NCI-H2029 (cell line): Measurements from ENCODE around the gene TNRC6A.
"Not testable (repeated sequence)": the region's sequence is repeated elsewhere in the genome, so short reads cannot be mapped to it uniquely, and the experiment has no call there.

Experiments used
- DNase-seq: peaks from one replicate; lab custom pipeline; 2025; lab: John Stamatoyannopoulos, UW

TNRC6A gene

GRCh38 chr16:24758373-24758772 is 28.9 kb downstream of the TNRC6A start:
- DNase-seq, result no peak

DNA sequence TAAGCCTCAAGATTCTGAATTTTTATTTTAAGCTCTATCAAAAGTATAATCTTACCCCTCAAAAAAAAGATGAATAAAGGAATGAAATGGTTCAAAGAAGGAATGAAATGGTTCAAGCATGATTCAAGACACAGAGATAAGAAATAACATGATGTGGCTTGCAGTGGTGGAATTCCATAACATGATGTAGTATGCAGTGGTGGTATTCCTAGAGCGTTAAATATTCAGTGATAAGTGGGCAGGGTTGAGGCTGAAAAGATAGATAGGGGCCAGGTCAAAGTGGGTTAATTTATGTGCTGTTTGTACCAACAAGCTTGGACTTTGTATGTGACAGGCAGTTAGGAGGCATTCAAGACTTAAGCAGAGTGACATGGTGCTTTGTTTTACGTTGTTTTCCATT is 29.6 kb downstream of the TNRC6A start:
- DNase-seq, result no peak

DNA sequence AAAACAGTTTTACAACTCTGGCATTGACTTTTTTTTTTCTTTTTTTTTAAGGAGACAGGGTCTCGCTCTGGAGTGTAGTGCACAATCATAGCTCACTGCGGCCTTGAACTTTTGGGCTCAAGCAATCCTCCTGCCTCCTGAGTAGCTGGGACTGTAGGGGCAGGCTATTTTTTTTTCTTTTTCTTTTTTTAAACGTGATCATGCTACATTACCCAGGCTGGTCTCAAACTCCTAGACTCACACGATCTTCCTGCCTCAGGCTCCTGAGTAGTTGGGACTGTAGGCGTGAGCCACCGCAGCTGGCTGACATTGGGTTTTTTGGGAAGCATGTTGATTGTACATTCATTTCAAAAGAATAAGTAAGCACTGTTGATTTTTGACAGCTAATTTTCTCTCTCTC is 32.1 kb downstream of the TNRC6A start:
- DNase-seq, result no peak

DNA sequence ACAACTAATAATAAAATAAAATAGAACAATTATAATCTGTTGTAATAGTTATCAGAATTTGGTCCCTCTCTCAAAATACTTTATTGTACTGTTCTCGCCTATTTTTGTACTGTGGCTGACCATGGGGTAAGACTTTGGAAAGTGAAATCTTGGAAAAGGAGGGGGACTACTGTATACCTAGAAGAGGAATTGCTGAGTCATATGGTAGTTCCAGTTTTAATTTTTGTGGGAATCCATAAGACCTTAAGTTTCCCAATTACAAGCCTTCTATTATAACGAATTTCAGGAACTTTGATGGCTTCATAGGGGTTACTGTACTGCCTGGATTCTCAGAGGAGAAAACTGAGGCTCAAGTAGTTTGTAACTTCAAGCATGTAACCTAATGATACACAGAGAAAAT is 35.5 kb downstream of the TNRC6A start:
- no peak for DNase-seq

DNA sequence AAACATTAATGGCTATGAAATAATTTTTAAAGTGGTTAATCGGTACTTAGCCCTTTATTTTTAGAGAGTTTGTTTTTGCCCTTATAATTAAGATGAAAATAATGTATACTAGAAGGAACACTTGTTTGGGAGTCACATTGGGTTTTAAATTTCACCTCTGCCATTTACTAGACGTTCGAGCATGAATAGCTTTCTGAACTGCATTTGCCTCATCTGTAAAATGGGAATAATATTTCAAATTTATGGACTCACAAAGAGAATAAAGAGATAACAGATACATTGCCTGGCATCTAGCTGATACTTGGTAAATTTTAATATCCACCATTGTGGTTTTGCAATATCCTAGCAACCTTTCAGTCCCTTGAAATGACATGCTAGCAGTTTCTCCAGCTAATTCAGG is 36.6 kb downstream of the TNRC6A start:
- no peak for DNase-seq

DNA sequence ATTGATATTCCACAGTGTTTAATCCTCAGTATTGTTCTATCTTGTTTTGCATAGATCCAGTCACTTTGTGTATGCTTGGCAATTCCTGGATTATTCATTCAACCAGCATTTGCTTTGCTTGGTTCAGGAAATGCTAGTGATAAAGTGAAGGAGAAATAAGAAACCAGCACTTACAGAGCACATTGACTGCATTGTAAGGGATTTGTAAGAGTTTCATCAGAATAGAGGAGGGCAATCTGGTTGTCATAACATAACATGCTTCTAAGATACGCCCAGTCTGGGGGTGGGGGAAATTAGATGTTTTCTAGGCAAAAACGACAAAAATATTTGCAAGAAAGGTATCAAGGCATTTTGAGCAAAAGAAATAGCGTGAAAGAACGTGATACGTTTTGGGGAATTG is 40.4 kb downstream of the TNRC6A start:
- no peak for DNase-seq

- no peak for DNase-seq
Observed at GRCh38 chr16:24771132-24771778, 41.8 kb downstream of the TNRC6A start.

GRCh38 chr16:24771779-24772157 is 42.3 kb downstream of the TNRC6A start:
- DNase-seq, result no peak

GRCh38 chr16:24773771-24774427 is 44.4 kb downstream of the TNRC6A start:
- DNase-seq, result no peak

- no peak for DNase-seq
Observed at GRCh38 chr16:24774510-24774909, 45.1 kb downstream of the TNRC6A start.

- no peak for DNase-seq
Observed at GRCh38 chr16:24775455-24775854, 46.0 kb downstream of the TNRC6A start.

- DNase-seq, result no peak
Observed at GRCh38 chr16:24776501-24777220, 47.2 kb downstream of the TNRC6A start.

- no peak for DNase-seq
Observed at GRCh38 chr16:24778671-24779070, 49.2 kb downstream of the TNRC6A start.

DNA sequence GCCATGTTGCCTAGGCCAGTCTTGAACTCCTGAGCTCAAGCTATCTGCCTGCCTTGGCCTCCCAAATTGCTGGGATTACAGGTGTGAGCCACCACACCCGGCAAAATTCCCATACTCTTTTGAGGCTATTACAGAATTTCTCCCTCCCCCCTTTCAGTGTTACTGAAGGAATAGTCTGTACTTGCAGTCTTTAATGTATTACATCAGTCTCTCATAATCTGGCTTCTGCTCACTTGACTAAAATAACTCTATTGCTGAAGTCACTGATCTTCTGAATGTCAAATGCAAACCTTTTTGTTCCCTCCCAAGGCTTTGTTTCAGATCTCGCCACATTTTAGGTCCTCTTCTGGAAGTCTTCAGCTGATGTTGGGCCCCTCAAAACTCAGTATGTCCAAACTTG is 51.8 kb downstream of the TNRC6A start:
- no peak for DNase-seq

DNA sequence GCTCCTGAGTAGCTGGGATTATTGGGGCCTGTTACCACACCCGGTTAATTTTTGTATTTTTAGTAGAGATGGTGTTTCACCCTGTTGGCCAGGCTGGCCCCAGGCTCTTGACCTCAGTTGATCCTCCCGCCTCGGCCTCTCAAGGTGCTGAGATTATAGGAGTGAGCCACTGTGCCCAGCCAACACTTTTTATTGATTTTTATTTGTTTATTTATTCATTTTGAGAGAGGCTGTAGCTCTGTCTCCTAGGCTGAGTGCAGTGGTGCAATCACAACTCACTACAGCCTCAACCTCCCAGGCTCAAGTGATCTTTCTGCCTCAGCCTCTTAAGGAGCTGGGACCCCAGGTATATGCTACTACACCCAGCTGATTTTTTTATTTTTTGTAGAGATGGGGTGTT is 54.7 kb downstream of the TNRC6A start:
- DNase-seq, result no peak

GRCh38 chr16:24789881-24790280 is 60.4 kb downstream of the TNRC6A start:
- DNase-seq, result no peak

DNA sequence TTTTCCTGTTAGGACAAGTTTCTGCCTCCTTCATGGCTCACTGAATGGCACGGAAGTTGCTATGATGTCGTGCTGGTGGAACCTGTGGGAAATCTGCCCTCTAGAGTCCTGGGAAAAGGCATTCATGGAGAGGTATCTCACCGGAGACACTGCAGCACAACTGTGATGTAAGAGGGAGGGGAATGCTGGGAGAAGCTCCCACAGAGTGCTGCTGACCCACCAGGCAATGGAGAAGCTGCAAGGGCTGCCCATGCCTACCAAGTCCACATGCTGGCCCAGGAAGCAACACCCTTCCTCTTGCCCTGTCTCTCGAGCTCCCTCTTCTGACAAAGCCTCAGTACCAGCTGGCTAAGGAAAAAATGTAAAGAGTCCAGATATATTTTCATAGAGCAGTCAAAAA is 71.1 kb downstream of the TNRC6A start:
- DNase-seq, result no peak

DNA sequence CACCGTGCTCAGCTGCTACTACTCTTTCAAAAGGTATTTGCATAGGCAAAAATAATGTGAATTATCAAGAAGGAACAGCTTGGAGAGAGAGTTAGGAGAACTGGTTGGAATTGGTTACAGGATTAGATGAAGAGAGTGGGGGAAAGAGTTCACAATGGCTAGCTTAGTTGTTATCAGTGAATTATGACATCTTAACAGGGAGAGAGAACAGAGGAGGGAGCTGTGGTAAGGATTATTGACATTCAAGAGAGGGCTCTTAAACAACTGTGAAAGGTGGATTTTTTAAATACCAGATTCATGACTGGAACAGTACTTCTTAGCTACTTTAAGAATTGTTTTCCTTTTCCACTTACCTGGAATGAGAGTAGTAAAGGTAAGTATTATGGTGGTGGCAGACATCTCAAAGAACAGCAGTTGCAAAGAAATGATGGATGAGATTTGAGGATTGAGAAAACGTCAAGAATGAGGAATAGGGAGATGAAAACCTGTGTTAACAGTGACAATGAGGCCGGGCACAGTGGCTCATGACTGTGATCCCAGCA is 72.4 kb downstream of the TNRC6A start:
- DNase-seq, result no peak

GRCh38 chr16:24805484-24805883 is 76.0 kb downstream of the TNRC6A start:
- no peak for DNase-seq

DNA sequence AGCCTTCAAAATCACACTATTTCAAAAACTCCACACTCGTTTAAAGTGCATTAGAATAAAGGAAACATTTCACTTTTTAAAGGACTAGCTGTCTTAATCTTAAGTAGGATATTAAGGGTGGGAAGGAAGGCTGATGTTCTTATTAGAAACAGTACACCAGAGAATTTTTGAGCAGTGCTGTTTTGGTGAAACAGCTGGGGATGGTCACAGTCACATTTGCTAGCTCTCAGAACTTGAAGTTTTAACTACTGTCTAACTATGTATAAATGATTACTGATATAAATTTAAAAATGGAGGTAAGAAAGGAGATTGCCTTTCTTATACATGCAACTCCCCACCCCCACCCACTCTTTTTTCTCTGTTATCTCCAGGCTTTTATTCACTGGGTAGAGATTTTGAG is 77.8 kb downstream of the TNRC6A start:
- no peak for DNase-seq

DNA sequence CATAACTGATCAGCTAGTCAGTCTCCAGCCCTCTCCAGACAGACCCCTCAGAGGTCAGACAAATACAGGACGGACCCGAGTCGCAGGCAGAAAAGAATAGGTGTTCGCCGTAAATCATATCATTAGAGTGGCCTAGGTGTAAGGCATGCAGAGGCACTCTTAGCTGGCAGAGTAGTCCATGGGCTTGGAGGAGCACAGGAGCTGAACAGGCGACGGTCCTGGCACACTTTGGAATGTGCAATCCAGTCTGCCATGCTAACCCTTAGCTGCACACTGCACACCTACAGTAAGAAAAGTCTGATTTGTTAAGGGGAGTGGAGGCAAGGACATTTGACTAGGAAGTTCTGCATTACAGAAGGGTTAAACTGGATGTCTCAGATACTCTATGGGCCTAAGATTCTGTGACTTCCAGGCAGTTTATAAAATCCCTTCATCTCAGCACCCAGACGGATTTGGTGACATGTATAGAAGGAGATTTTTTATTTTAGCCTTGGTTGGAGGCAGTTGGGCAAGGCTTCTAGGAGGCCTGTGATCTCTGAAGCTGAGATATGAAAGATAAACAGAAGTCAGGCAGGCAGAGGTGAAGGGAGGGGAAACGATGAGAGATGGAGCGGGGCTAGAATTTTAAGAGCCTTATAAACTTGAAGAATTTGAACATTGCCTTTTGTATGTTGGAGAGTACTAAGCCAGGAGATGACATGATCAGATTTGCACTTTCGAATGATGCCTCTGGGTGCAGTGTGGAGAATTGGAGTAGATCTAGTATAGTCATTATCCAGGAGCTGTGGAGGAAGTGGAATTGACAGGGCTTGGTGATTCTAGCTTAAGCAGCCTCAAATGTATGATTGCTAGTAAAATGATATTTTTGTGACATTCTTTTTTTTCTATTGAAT is 81.7 kb downstream of the TNRC6A start:
- DNase-seq, result no peak

- not testable (repeated sequence) for DNase-seq
Observed at GRCh38 chr16:24812813-24813212, 83.4 kb downstream of the TNRC6A start.
